ENCODE measurements around the gene JDP2.

JDP2 gene

GRCh38 chr14:75437201-75438143, 9.7 kb downstream of the JDP2 start:
- TF ChIP-seq GATA3 (IDR thresholded peaks at IDR 0.05; ENCODE audit: low read depth, low read length), result no peak
- no peak for TF ChIP-seq GATA2 (IDR thresholded peaks at IDR 0.05; ENCODE audit: low read depth, low read length)

- TF ChIP-seq GATA3 (IDR thresholded peaks at IDR 0.05; ENCODE audit: low read depth, low read length) (no peak), GATA2 (IDR thresholded peaks at IDR 0.05; ENCODE audit: low read depth, low read length) (no peak)
These were observed 10.8 kb downstream of the JDP2 start for GRCh38 chr14:75438486-75439080.

GRCh38 chr14:75439989-75440388, 12.2 kb downstream of the JDP2 start:
- TF ChIP-seq GATA2 (IDR thresholded peaks at IDR 0.05; ENCODE audit: low read depth, low read length) (no peak), GATA3 (IDR thresholded peaks at IDR 0.05; ENCODE audit: low read depth, low read length) (no peak)

- TF ChIP-seq GATA3 (IDR thresholded peaks at IDR 0.05; ENCODE audit: low read depth, low read length), result no peak
- TF ChIP-seq GATA2 (IDR thresholded peaks at IDR 0.05; ENCODE audit: low read depth, low read length), result no peak
These were observed 13.1 kb downstream of the JDP2 start for GRCh38 chr14:75440733-75441477.

GRCh38 chr14:75441728-75442127, 13.9 kb downstream of the JDP2 start:
- no peak for TF ChIP-seq GATA3 (IDR thresholded peaks at IDR 0.05; ENCODE audit: low read depth, low read length)
- TF ChIP-seq GATA2 (IDR thresholded peaks at IDR 0.05; ENCODE audit: low read depth, low read length), result no peak

GRCh38 chr14:75442166-75442565, 14.3 kb downstream of the JDP2 start:
- TF ChIP-seq GATA2 (IDR thresholded peaks at IDR 0.05; ENCODE audit: low read depth, low read length), result no peak
- no peak for TF ChIP-seq GATA3 (IDR thresholded peaks at IDR 0.05; ENCODE audit: low read depth, low read length)

- TF ChIP-seq GATA3 (IDR thresholded peaks at IDR 0.05; ENCODE audit: low read depth, low read length) (no peak), GATA2 (IDR thresholded peaks at IDR 0.05; ENCODE audit: low read depth, low read length) (no peak)
These were observed 14.8 kb downstream of the JDP2 start for GRCh38 chr14:75442642-75443041.

GRCh38 chr14:75443203-75443969, 15.6 kb downstream of the JDP2 start:
- TF ChIP-seq GATA3 (IDR thresholded peaks at IDR 0.05; ENCODE audit: low read depth, low read length), result no peak
- TF ChIP-seq GATA2 (IDR thresholded peaks at IDR 0.05; ENCODE audit: low read depth, low read length), result no peak

- TF ChIP-seq GATA2 (IDR thresholded peaks at IDR 0.05; ENCODE audit: low read depth, low read length) (no peak), GATA3 (IDR thresholded peaks at IDR 0.05; ENCODE audit: low read depth, low read length) (no peak)
These were observed 17.4 kb downstream of the JDP2 start for GRCh38 chr14:75445236-75445635.

GRCh38 chr14:75445963-75446362, 18.1 kb downstream of the JDP2 start:
- no peak for TF ChIP-seq GATA2 (IDR thresholded peaks at IDR 0.05; ENCODE audit: low read depth, low read length)

GRCh38 chr14:75446447-75446846, 18.6 kb downstream of the JDP2 start:
- no peak for TF ChIP-seq GATA3 (IDR thresholded peaks at IDR 0.05; ENCODE audit: low read depth, low read length)
- no peak for TF ChIP-seq GATA2 (IDR thresholded peaks at IDR 0.05; ENCODE audit: low read depth, low read length)

GRCh38 chr14:75448209-75448608, 20.4 kb downstream of the JDP2 start:
- no peak for TF ChIP-seq GATA2 (IDR thresholded peaks at IDR 0.05; ENCODE audit: low read depth, low read length)
- TF ChIP-seq GATA3 (IDR thresholded peaks at IDR 0.05; ENCODE audit: low read depth, low read length), result no peak

GRCh38 chr14:75449036-75449435, 21.2 kb downstream of the JDP2 start:
- TF ChIP-seq GATA3 (IDR thresholded peaks at IDR 0.05; ENCODE audit: low read depth, low read length) (no peak), GATA2 (IDR thresholded peaks at IDR 0.05; ENCODE audit: low read depth, low read length) (no peak)

GRCh38 chr14:75449696-75450095, 21.9 kb downstream of the JDP2 start:
- TF ChIP-seq GATA3 (IDR thresholded peaks at IDR 0.05; ENCODE audit: low read depth, low read length), result no peak
- no peak for TF ChIP-seq GATA2 (IDR thresholded peaks at IDR 0.05; ENCODE audit: low read depth, low read length)
